MM.1S (cell line): Measurements from ENCODE around the gene ANKS1B.

ENCODE experiments used
- DNase-seq: peaks from one replicate; pipeline ENCODE4 v3.0.0-alpha.2; 2015
- H2AFZ ChIP-seq: fragments of 300-600 bp; sonication (generic); 2 replicates; pipeline ENCODE4 v1.6.0; 2016; ENCODE audit warnings: antibody characterized with exemption, low read length
- H3F3A ChIP-seq: fragments of 300-600 bp; sonication (generic); 2 replicates; pipeline ENCODE4 v1.6.1; 2016; ENCODE audit warnings: mild to moderate bottlenecking, antibody characterized with exemption, low read length, moderate library complexity, mixed read lengths; ENCODE audit not compliant: insufficient read depth
- H3K27ac ChIP-seq: fragments of 300-600 bp; sonication (generic); 2 replicates; pipeline ENCODE4 v1.5.1; 2016; ENCODE audit warnings: mild to moderate bottlenecking, low read length
- H3K27me3 ChIP-seq: fragments of 300-600 bp; sonication (generic); replicated peaks from 2 replicates; pipeline ENCODE4 v1.6.0; 2016; ENCODE audit warnings: low read length; ENCODE audit not compliant: insufficient read depth
- H3K36me3 ChIP-seq: fragments of 300-600 bp; sonication (generic); replicated peaks from 2 replicates; pipeline ENCODE4 v1.6.1; 2016; ENCODE audit warnings: mild to moderate bottlenecking, low read length, mixed read lengths; ENCODE audit not compliant: insufficient read depth
- H3K4me1 ChIP-seq: fragments of 300-600 bp; sonication (generic); 2 replicates; pipeline ENCODE4 v1.6.1; 2016; ENCODE audit warnings: low read length, mixed read lengths
- H3K4me2 ChIP-seq: fragments of 300-600 bp; sonication (generic); 2 replicates; pipeline ENCODE4 v1.6.0; 2016; ENCODE audit warnings: low read depth, low read length
- H3K4me3 ChIP-seq: fragments of 300-600 bp; sonication (generic); 2 replicates; pipeline ENCODE4 v1.5.1; 2016; ENCODE audit warnings: low read length, mixed read lengths
- H3K79me2 ChIP-seq: fragments of 300-600 bp; sonication (generic); 2 replicates; pipeline ENCODE4 v1.6.1; 2016; ENCODE audit warnings: mixed run types, low read length, mixed read lengths
- H3K9ac ChIP-seq: fragments of 300-600 bp; sonication (generic); 2 replicates; pipeline ENCODE4 v1.6.1; 2016; ENCODE audit warnings: low read length, mixed read lengths
- H3K9me2 ChIP-seq: fragments of 300-600 bp; sonication (generic); replicated peaks from 2 replicates; pipeline ENCODE4 v1.6.1; 2016; ENCODE audit warnings: mild to moderate bottlenecking, low read length, mixed read lengths; ENCODE audit not compliant: insufficient read depth
- H3K9me3 ChIP-seq: fragments of 300-600 bp; sonication (generic); replicated peaks from 2 replicates; pipeline ENCODE4 v1.6.1; 2016; ENCODE audit warnings: mild to moderate bottlenecking, low read length, mixed read lengths; ENCODE audit not compliant: insufficient read depth
- H4K20me1 ChIP-seq: fragments of 300-600 bp; sonication (generic); 2 replicates; pipeline ENCODE4 v1.6.1; 2016; ENCODE audit warnings: mild to moderate bottlenecking, low read length, moderate library complexity, mixed read lengths; ENCODE audit not compliant: insufficient read depth
- CTCF ChIP-seq: fragments of 300-600 bp; sonication (generic); IDR thresholded peaks from 2 replicates; pipeline ENCODE4 v1.5.1; 2016; ENCODE audit warnings: antibody characterized with exemption, low read length, mixed read lengths
- EZH2 ChIP-seq: fragments of 300-600 bp; sonication (generic); optimal IDR thresholded peaks from 2 replicates; pipeline ENCODE3; 2017; ENCODE audit warnings: low read depth, mild to moderate bottlenecking, antibody characterized with exemption, low read length, mixed read lengths
- EZH2phosphoT487 ChIP-seq: fragments of 300-600 bp; sonication (generic); IDR thresholded peaks from 2 replicates; pipeline ENCODE4 v1.6.1; 2018; ENCODE audit warnings: antibody characterized with exemption, low read length

ANKS1B gene

GRCh38 chr12:98772818-98773217 is 1211.9 kb downstream of the ANKS1B start:
- no peaks in the 10 kb centered on the region for H3K27me3 ChIP-seq
- H3K4me3 ChIP-seq, result no peak overlapping the region
- no peaks in the 10 kb centered on the region for H3K79me2 ChIP-seq
- no peaks in the 10 kb centered on the region for H3K9me2 ChIP-seq
- H3K9ac ChIP-seq, result no peak overlapping the region
- H3K36me3 ChIP-seq, result no peaks in the 10 kb centered on the region
- H3F3A ChIP-seq, result no peaks in the 10 kb centered on the region
- H3K4me1 ChIP-seq, result 0 out of 2 replicates have a peak, but pooled peaks cover 5% of the 10 kb centered on the region
- no peak overlapping the region for H3K27ac ChIP-seq
- no peak overlapping the region for H3K4me2 ChIP-seq
- no peak overlapping the region for H2AFZ ChIP-seq
- H3K9me3 ChIP-seq, result no peaks in the 10 kb centered on the region
- no peak for DNase-seq
- TF ChIP-seq EZH2, result no peak
- no peak for TF ChIP-seq CTCF
- no peak for TF ChIP-seq EZH2phosphoT487
- no peaks in the 10 kb centered on the region for H4K20me1 ChIP-seq

GRCh38 chr12:98771811-98772752 is 1212.7 kb downstream of the ANKS1B start:
- Histone ChIP-seq H3F3A (no peaks in the 10 kb centered on the region), H3K4me1 (0 out of 2 replicates have a peak, but pooled peaks cover 5% of the 10 kb centered on the region), H3K27me3 (no peaks in the 10 kb centered on the region), H3K4me3 (no peak overlapping the region), H3K36me3 (no peaks in the 10 kb centered on the region), H3K9ac (no peak overlapping the region), H3K4me2 (no peak overlapping the region), H3K9me3 (no peaks in the 10 kb centered on the region), H3K79me2 (no peaks in the 10 kb centered on the region), H3K9me2 (no peaks in the 10 kb centered on the region), H2AFZ (0 out of 2 replicates have a peak overlapping the region, but pooled peaks have one; percentile 18), H3K27ac (no peak overlapping the region), H4K20me1 (no peaks in the 10 kb centered on the region)
- TF ChIP-seq EZH2, result no peak
- no peak for TF ChIP-seq EZH2phosphoT487
- TF ChIP-seq CTCF, result no peak
- DNase-seq, result no peak

- TF ChIP-seq EZH2phosphoT487, result no peak
- TF ChIP-seq EZH2, result no peak
- TF ChIP-seq CTCF, result no peak
- no peaks in the 10 kb centered on the region for H4K20me1 ChIP-seq
- no peak overlapping the region for H2AFZ ChIP-seq
- H3K36me3 ChIP-seq, result no peaks in the 10 kb centered on the region
- H3K9ac ChIP-seq, result no peak overlapping the region
- H3F3A ChIP-seq, result no peaks in the 10 kb centered on the region
- H3K9me3 ChIP-seq, result no peaks in the 10 kb centered on the region
- DNase-seq, result no peak
- no peaks in the 10 kb centered on the region for H3K79me2 ChIP-seq
- H3K4me3 ChIP-seq, result no peak overlapping the region
- 0 out of 2 replicates have a peak, but pooled peaks cover 5% of the 10 kb centered on the region for H3K4me1 ChIP-seq
- no peaks in the 10 kb centered on the region for H3K27me3 ChIP-seq
- H3K9me2 ChIP-seq, result no peaks in the 10 kb centered on the region
- no peak overlapping the region for H3K27ac ChIP-seq
- H3K4me2 ChIP-seq, result no peak overlapping the region
Observed at GRCh38 chr12:98770230-98770629, 1214.5 kb downstream of the ANKS1B start.
